GM12878 (cell line): Measurements from ENCODE around the gene C1QTNF9. TPM values are rescaled to one million over a fixed set of nuclear protein-coding genes. Genes with fewer than 3 reads are reported as not detected.

Source experiments
- ATAC-seq: fragments of 200-7000 bp; cut with Tn5 transposase; 3 replicates; pipeline ENCODE4 v1.9.1; 2020; ENCODE audit warnings: mild to moderate bottlenecking, moderate library complexity
- BruUV-seq: library from RNA; stranded (reverse); fragments of 400-500 nt; replicated peaks from 2 replicates; lab custom pipeline; 2021; lab: Mats Ljungman, UMichigan
- CTCF ChIA-PET: fragments of 300-600 bp; sonication (Branson Sonifier 250); formaldehyde crosslinking; extraction: SDS; loops from one replicate; lab custom pipeline; 2021; ENCODE audit warnings: inconsistent platforms; lab: Yijun Ruan, JAX
- POLR2A ChIA-PET: fragments of 350-600 bp; formaldehyde crosslinking; extraction: SDS; loops from one replicate; lab custom pipeline; 2021; ENCODE audit warnings: inconsistent platforms; lab: Charles Lee
- RAD21 ChIA-PET: fragments of 300-600 bp; sonication (Branson Sonifier 250); formaldehyde crosslinking; loops from one replicate; lab custom pipeline; 2023; ENCODE audit warnings: antibody characterized with exemption; ENCODE audit not compliant: unreplicated experiment; lab: Charles Lee
- SMC1A ChIA-PET: fragments of 300-600 bp; sonication (Branson Sonifier 250); formaldehyde crosslinking; loops from one replicate; lab custom pipeline; 2023; ENCODE audit not compliant: unreplicated experiment, uncharacterized antibody; lab: Charles Lee
- DNase-seq: peaks from one replicate; pipeline ENCODE4 v3.0.0-alpha.2; 2011; ENCODE audit warnings: low read depth, low spot score
- FAIRE-seq: peaks from 3 replicates; lab custom pipeline; 2011; peaks lifted over from hg19 to GRCh38; lab: Jason Lieb, UNC
- H2AFZ ChIP-seq: 2 replicates; pipeline ENCODE4 v1.6.0; 2011; ENCODE audit warnings: low read depth, low read length, control low read depth; ENCODE audit not compliant: control insufficient read depth
- H3K27ac ChIP-seq: 2 replicates; pipeline ENCODE4 v1.5.1; 2011; ENCODE audit warnings: control low read depth; ENCODE audit not compliant: control insufficient read depth, insufficient read depth
- H3K27me3 ChIP-seq, 2 experiments: replicated peaks in 1 of 2; 2 replicates each; pipeline versions ENCODE4 v1.6.0 to v1.6.1; 2011; ENCODE audit warnings: low read length in 1 of 2; ENCODE audit not compliant: control insufficient read depth in 2 of 2, insufficient read depth in 2 of 2
- H3K36me3 ChIP-seq, 2 experiments: 2 replicates each; pipeline ENCODE4 v1.5.1; 2011; ENCODE audit warnings: low read length in 1 of 2; ENCODE audit not compliant: control insufficient read depth in 2 of 2, insufficient read depth in 2 of 2
- H3K4me1 ChIP-seq: 2 replicates; pipeline ENCODE4 v1.6.1; 2011; ENCODE audit warnings: mild to moderate bottlenecking, low read length, moderate library complexity, mixed read lengths; ENCODE audit not compliant: control insufficient read depth, insufficient read depth
- H3K4me2 ChIP-seq: 2 replicates; pipeline ENCODE4 v1.6.0; 2011; ENCODE audit warnings: control low read depth; ENCODE audit not compliant: control insufficient read depth, insufficient read depth
- H3K4me3 ChIP-seq: fragments of 200-600 bp; sonication (generic); 2 replicates; pipeline ENCODE4 v1.5.1; 2016
- H3K79me2 ChIP-seq: 2 replicates; pipeline ENCODE4 v1.6.0; 2011; ENCODE audit warnings: low read length; ENCODE audit not compliant: control insufficient read depth, insufficient read depth
- H3K9ac ChIP-seq: 2 replicates; pipeline ENCODE4 v1.8.0; 2011; ENCODE audit warnings: low read length, control low read depth, mixed read lengths; ENCODE audit not compliant: control insufficient read depth, insufficient read depth
- H3K9me3 ChIP-seq: replicated peaks from 3 replicates; pipeline ENCODE4 v1.5.1; 2011; ENCODE audit warnings: mild to moderate bottlenecking, low read length; ENCODE audit not compliant: control insufficient read depth, insufficient read depth
- H4K20me1 ChIP-seq: 2 replicates; pipeline ENCODE4 v1.6.0; 2011; ENCODE audit not compliant: control insufficient read depth, insufficient read depth
- BCL11A ChIP-seq: IDR thresholded peaks from 2 replicates; pipeline ENCODE4 v1.6.1; 2011; ENCODE audit warnings: low read depth, low read length
- CREB1 ChIP-seq: IDR thresholded peaks from 2 replicates; pipeline ENCODE4 v1.6.1; 2012; ENCODE audit warnings: low read depth, mild to moderate bottlenecking, inconsistent platforms
- IRF4 ChIP-seq: IDR thresholded peaks from 2 replicates; pipeline ENCODE4 v1.6.1; 2011; ENCODE audit warnings: low read depth, low read length
- TCF12 ChIP-seq: IDR thresholded peaks from 2 replicates; pipeline ENCODE4 v1.6.1; 2011; ENCODE audit warnings: low read depth, mild to moderate bottlenecking, low read length
- ZNF217 ChIP-seq: fragments of 450-650 bp; IDR thresholded peaks from 2 replicates; pipeline ENCODE4 v1.6.1; 2017; ENCODE audit warnings: antibody characterized with exemption, mild to moderate bottlenecking
- WGBS: methylation state at CpG from one replicate; pipeline ENCODE4 v1.1.6; 2016; ENCODE audit warnings: low lambda C conversion rate; ENCODE audit not compliant: insufficient replicate concordance, insufficient coverage; ENCODE audit errors: missing lambda C conversion rate; 5-methylcytosine and 5-hydroxymethylcytosine counted together
- in situ Hi-C: fragments of 300-500 bp; cut with MboI; formaldehyde crosslinking; loops from 9 replicates; pipeline ENCODE4 v1.14.3; 2018; ENCODE audit warnings: mixed read lengths
- intact Hi-C: fragments of 100-400 bp; cut with micrococcal nuclease; formaldehyde crosslinking; loops from one replicate; pipeline ENCODE4 v1.14.2; 2022; ENCODE audit not compliant: unreplicated experiment
- polyA plus RNA-seq, 11 experiments: library from polyadenylated mRNA; depleted of rRNA in 4 of 11; unstranded in 6 of 11; stranded (reverse) in 5 of 11; fragments of >200 nt; fragmentation: Nextera tagmentation in 4 of 11; fragmentation: Illumina TruSeq in 1 of 11; extraction: Ambion mirVana in 4 of 11; extraction: Trizol in 1 of 11; gene quantifications; 1 replicate in 1 of 11; 2 replicates in 10 of 11; pipeline versions ENCODE4 v1.2.1 to v1.2.3, GENCODE V29; 2011 to 2016; ENCODE audit warnings: inconsistent platforms in 2 of 11, missing spikeins in 2 of 11, low read depth in 1 of 11
- total RNA-seq, 4 experiments: library from RNA; depleted of rRNA in 3 of 4; stranded (reverse); fragments of >200 nt in 3 of 4; fragmentation: Illumina TruSeq in 1 of 4; extraction: Trizol in 1 of 4; gene quantifications; 2 replicates each; pipeline versions ENCODE4 v1.2.1 to v1.2.3, GENCODE V29; 2013 to 2021
- TF ChIP-seq, protein P1 (sequence below): fragments of 150-350 bp; IDR thresholded peaks from 2 replicates; pipeline ENCODE4 v1.6.1; 2014; ENCODE audit warnings: mild to moderate bottlenecking, low read depth, low read length
- TF ChIP-seq, protein P2 (sequence below): fragments of 450-650 bp; IDR thresholded peaks from 2 replicates; pipeline ENCODE4 v1.6.1; 2017; ENCODE audit warnings: mild to moderate bottlenecking, moderate library complexity

C1QTNF9 gene
- total and polyA plus RNA-seq, 10 of the 15 experiments (the other 5 are each of a cell fraction or from before 2014, with no cell fraction given): not detected

DNA sequence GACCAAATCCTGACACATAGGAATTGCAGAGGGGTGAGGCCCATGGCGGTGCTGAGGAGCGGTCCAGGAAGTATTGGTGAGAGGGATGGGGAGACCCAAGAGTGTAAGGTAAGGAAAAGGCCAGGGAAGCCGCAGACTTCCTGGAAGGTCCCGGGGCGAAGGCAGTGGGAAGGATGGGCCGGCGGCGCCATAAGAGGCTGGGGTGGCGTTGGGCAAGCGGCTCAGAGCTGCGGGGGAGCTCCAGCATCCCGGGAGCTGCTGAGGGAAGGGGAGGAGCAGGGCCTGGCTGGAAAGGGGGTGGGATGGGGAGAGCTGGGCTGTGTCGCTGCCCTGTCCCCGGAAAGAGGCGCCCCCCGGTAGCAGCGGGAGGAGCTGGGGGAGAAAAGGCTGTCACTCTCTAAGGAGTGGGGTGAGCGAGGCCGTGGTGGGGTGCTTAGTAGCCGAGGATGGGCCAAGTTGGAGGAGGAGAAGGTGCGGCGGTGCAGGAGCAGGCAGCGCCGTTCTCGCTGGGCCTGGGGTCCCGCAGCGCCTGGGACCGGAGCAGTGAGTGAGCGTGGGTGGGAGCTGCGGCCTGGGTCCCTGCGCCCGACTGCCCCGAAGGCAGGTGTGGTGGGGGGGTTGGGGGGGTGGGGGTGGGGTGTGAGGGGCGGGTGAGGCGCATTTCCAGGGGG, 30.7 kb downstream of the C1QTNF9 start (continued):
- TF ChIP-seq CREB1: no peak
- TF ChIP-seq, protein P1, sequence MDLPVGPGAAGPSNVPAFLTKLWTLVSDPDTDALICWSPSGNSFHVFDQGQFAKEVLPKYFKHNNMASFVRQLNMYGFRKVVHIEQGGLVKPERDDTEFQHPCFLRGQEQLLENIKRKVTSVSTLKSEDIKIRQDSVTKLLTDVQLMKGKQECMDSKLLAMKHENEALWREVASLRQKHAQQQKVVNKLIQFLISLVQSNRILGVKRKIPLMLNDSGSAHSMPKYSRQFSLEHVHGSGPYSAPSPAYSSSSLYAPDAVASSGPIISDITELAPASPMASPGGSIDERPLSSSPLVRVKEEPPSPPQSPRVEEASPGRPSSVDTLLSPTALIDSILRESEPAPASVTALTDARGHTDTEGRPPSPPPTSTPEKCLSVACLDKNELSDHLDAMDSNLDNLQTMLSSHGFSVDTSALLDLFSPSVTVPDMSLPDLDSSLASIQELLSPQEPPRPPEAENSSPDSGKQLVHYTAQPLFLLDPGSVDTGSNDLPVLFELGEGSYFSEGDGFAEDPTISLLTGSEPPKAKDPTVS: no peak
- no peak for TF ChIP-seq BCL11A

GRCh38 chr13:24340608-24340955, 31.2 kb downstream of the C1QTNF9 start:
- 87% methylated on average over 19 of the region's 26 CpGs for WGBS
- TF ChIP-seq, protein P2, sequence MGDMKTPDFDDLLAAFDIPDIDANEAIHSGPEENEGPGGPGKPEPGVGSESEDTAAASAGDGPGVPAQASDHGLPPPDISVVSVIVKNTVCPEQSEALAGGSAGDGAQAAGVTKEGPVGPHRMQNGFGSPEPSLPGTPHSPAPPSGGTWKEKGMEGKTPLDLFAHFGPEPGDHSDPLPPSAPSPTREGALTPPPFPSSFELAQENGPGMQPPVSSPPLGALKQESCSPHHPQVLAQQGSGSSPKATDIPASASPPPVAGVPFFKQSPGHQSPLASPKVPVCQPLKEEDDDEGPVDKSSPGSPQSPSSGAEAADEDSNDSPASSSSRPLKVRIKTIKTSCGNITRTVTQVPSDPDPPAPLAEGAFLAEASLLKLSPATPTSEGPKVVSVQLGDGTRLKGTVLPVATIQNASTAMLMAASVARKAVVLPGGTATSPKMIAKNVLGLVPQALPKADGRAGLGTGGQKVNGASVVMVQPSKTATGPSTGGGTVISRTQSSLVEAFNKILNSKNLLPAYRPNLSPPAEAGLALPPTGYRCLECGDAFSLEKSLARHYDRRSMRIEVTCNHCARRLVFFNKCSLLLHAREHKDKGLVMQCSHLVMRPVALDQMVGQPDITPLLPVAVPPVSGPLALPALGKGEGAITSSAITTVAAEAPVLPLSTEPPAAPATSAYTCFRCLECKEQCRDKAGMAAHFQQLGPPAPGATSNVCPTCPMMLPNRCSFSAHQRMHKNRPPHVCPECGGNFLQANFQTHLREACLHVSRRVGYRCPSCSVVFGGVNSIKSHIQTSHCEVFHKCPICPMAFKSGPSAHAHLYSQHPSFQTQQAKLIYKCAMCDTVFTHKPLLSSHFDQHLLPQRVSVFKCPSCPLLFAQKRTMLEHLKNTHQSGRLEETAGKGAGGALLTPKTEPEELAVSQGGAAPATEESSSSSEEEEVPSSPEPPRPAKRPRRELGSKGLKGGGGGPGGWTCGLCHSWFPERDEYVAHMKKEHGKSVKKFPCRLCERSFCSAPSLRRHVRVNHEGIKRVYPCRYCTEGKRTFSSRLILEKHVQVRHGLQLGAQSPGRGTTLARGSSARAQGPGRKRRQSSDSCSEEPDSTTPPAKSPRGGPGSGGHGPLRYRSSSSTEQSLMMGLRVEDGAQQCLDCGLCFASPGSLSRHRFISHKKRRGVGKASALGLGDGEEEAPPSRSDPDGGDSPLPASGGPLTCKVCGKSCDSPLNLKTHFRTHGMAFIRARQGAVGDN: no peak
- TF ChIP-seq TCF12 (no peak), ZNF217 (no peak), IRF4 (no peak)
- TF ChIP-seq, all 136 proteins: peak for 0
- H4K20me1 ChIP-seq: no peaks in the 10 kb centered on the region
- RAD21 ChIA-PET: no interaction called here
- intact Hi-C loops (no loop called here), in situ Hi-C loops (no loop called here)
- POLR2A ChIA-PET: no interaction called here
- no peak for FAIRE-seq
- BruUV-seq: no TSS peak
- no peaks in the 10 kb centered on the region for H3K9me3 ChIP-seq
- no peaks in the 10 kb centered on the region for H3K27me3 ChIP-seq
- no peak for DNase-seq
- H3K27ac ChIP-seq: no peak overlapping the region
- H3K4me1 ChIP-seq: no peaks in the 10 kb centered on the region
- H3K4me3 ChIP-seq: no peak overlapping the region
- no peaks in the 10 kb centered on the region for H3K79me2 ChIP-seq
- SMC1A ChIA-PET: no interaction called here
- no peak overlapping the region for H3K9ac ChIP-seq
- no peak overlapping the region for H2AFZ ChIP-seq
- H3K4me2 ChIP-seq: no peak overlapping the region
- no peak for ATAC-seq
- H3K36me3 ChIP-seq: no peaks in the 10 kb centered on the region
- CTCF ChIA-PET: no interaction called here
